Measurements from ENCODE around the gene RPS6KA3. TPM values are rescaled to one million over a fixed set of nuclear protein-coding genes. Genes with fewer than 3 reads are reported as not detected.

RPS6KA3 gene
- total RNA-seq, 4 donors from 2014 or later = 41.6 to 57.6 (median 51.4) TPM

DNA sequence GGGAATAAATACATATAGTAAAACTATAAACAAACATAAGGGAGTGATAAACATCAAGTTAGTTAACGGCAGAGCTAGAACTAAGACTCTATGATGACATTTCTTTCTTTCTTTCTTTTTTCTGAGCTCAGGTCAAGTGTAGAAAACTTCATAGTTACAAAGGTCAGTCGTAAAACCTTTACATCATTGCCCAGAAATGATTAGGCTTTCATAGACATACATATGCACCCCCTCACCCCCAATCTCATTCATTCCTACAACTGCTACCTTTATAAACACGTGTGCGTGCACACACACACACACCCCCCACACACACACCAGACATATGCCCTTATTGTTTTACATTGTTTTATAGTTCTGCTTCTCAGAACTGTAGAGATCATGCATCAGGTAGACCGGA lies 130.8 kb downstream of the RPS6KA3 start:
- no peaks in the 10 kb centered on the region for H3K27me3 ChIP-seq
- no peak for DNase-seq
- H3K4me1 ChIP-seq = peaks cover 15 to 17% of the 10 kb centered on the region in 2 donors
- WGBS, 2 donors = 52 to 90% methylated on average over 5 of the region's 5 CpGs
- peaks cover 38 to 50% of the 10 kb centered on the region in 2 donors for H3K36me3 ChIP-seq
- intact Hi-C loops (cut with DNase I) = no loop called here
- TF ChIP-seq, protein P1, sequence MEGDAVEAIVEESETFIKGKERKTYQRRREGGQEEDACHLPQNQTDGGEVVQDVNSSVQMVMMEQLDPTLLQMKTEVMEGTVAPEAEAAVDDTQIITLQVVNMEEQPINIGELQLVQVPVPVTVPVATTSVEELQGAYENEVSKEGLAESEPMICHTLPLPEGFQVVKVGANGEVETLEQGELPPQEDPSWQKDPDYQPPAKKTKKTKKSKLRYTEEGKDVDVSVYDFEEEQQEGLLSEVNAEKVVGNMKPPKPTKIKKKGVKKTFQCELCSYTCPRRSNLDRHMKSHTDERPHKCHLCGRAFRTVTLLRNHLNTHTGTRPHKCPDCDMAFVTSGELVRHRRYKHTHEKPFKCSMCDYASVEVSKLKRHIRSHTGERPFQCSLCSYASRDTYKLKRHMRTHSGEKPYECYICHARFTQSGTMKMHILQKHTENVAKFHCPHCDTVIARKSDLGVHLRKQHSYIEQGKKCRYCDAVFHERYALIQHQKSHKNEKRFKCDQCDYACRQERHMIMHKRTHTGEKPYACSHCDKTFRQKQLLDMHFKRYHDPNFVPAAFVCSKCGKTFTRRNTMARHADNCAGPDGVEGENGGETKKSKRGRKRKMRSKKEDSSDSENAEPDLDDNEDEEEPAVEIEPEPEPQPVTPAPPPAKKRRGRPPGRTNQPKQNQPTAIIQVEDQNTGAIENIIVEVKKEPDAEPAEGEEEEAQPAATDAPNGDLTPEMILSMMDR (IDR thresholded peaks at IDR 0.05) = no peak
- TF ChIP-seq POLR2A (IDR thresholded peaks at IDR 0.05) = no peak
- no peak overlapping the region for H3K4me3 ChIP-seq (replicated peaks in 1 of 3)
- H3K27ac ChIP-seq = no peak overlapping the region
- no peaks in the 10 kb centered on the region for H3K9me3 ChIP-seq

DNA sequence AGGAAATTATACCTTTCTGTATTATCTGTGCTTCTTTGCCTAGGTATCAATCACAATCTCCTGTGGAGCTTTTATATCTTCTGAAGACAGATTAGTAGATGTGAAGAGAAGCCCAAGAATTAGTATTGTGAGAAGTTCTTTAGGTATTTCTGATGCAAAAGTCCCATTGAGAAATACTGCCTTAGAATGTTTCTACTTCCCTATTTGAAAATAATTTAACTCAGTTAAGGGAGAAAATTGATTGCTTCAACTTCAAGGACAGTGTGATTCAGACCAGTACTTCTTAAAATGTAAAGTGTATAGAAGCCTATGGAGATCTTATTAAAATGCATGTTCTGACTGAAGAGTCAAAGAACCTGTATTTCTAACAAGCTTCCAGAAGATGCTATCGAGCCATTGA lies 134.0 kb downstream of the RPS6KA3 start:
- H3K4me3 ChIP-seq (replicated peaks in 1 of 3) = no peak overlapping the region
- TF ChIP-seq, protein P1 (IDR thresholded peaks at IDR 0.05) = no peak
- TF ChIP-seq POLR2A (IDR thresholded peaks at IDR 0.05) = no peak
- H3K36me3 ChIP-seq = peaks cover 38 to 61% of the 10 kb centered on the region in 2 donors
- no peaks in the 10 kb centered on the region for H3K4me1 ChIP-seq
- intact Hi-C loops (cut with DNase I) = no loop called here
- DNase-seq = no peak
- no peak overlapping the region for H3K27ac ChIP-seq
- H3K27me3 ChIP-seq = no peaks in the 10 kb centered on the region
- WGBS, 2 donors = 88 to 95% methylated on average over 1 of the region's 1 CpG
- no peaks in the 10 kb centered on the region for H3K9me3 ChIP-seq

DNA sequence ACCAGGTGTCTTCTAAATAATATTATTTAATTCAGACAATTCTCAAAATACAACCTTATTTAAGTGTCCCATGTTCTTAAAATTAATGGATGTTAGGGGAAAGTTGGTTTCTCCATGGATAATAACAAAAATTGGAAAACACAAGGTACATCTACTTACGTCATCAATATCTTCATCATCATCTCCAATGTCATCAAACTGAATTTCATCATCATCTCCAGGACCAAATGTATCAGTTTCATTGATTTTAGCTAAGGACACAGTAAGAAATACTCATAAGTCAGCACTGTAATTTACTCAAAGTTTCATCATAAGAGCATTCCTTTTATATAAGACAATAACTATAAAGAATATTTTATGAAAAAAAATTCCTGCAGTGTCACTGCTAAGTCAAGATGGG lies 136.4 kb downstream of the RPS6KA3 start:
- 100% methylated on average over 1 of the region's 1 CpG for WGBS, 2 donors
- DNase-seq = no peak
- no peak for TF ChIP-seq POLR2A (IDR thresholded peaks at IDR 0.05)
- TF ChIP-seq, protein P1 (IDR thresholded peaks at IDR 0.05) = no peak
- Histone ChIP-seq H3K9me3 (no peaks in the 10 kb centered on the region), H3K4me1 (no peaks in the 10 kb centered on the region), H3K27ac (no peak overlapping the region), H3K4me3 (replicated peaks in 1 of 3) (no peak overlapping the region), H3K36me3 (peaks cover 24 to 48% of the 10 kb centered on the region in 2 donors), H3K27me3 (no peaks in the 10 kb centered on the region)
- intact Hi-C loops (cut with DNase I) = no loop called here

DNA sequence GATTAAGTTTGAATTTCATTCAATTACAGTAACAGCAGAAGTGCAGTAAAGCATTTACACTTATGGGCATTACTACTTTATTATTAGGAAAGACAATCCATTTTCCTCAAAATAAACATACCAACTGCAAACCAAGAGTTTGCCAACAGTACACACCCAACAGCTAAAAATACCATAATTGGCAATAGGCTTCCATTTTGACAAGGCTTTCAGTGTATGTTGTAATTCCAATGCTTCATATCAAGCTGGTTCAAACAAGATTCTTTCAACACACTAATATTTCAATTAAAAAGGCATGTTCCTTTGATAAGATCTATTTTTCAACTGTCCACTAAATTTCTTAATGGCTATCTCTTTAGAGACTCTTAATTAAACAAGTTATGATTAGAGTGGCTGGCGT lies 137.2 kb downstream of the RPS6KA3 start:
- peaks cover 24 to 42% of the 10 kb centered on the region in 2 donors for H3K36me3 ChIP-seq
- H3K4me3 ChIP-seq (replicated peaks in 1 of 3) = no peak overlapping the region
- DNase-seq = no peak
- H3K4me1 ChIP-seq = no peaks in the 10 kb centered on the region
- intact Hi-C loops (cut with DNase I) = no loop called here
- no peaks in the 10 kb centered on the region for H3K9me3 ChIP-seq
- WGBS, 2 donors = 89 to 94% methylated on average over 1 of the region's 1 CpG
- TF ChIP-seq POLR2A (IDR thresholded peaks at IDR 0.05) = no peak
- TF ChIP-seq, protein P1 (IDR thresholded peaks at IDR 0.05) = no peak
- H3K27ac ChIP-seq = no peak overlapping the region
- no peaks in the 10 kb centered on the region for H3K27me3 ChIP-seq

DNA sequence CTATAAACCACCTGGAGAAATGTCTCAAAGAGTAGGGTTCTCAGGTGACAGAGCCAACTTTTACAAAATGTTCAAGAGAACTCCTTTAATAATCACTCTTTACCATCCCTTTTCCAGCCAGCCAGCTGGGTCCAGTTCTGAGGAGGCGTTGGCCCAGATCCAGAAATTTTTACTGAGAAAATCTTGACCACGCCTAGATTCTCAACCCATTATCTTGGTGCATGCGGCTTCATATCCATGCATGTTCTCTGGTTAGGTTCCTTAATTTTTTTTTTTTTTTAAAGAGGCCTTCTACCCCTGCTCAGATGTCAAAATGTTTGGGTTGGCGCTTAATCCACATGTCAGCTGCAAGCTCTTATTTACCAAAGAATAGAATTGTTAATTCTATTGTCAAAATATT lies 138.0 kb downstream of the RPS6KA3 start:
- Histone ChIP-seq H3K9me3 (no peaks in the 10 kb centered on the region), H3K27me3 (no peaks in the 10 kb centered on the region), H3K27ac (no peak overlapping the region), H3K4me3 (replicated peaks in 1 of 3) (no peak overlapping the region), H3K4me1 (no peaks in the 10 kb centered on the region), H3K36me3 (peaks cover 18 to 35% of the 10 kb centered on the region in 2 donors)
- DNase-seq = no peak
- TF ChIP-seq, protein P1 (IDR thresholded peaks at IDR 0.05) = no peak
- TF ChIP-seq POLR2A (IDR thresholded peaks at IDR 0.05) = no peak
- intact Hi-C loops (cut with DNase I) = no loop called here
- 70 to 78% methylated on average over 4 of the region's 4 CpGs for WGBS, 2 donors

Data from thyroid gland (tissue), 4 donors.